Left lung (tissue), 10 donors: Measurements from ENCODE around the gene KMT5B. TPM values are rescaled to one million over a fixed set of nuclear protein-coding genes. Genes with fewer than 3 reads are reported as not detected.
A peak's percentile ranks its signal among the peaks of the same experiment; 100 is the strongest.

Source experiments
- ATAC-seq: fragments of 200-7000 bp; cut with Tn5 transposase; one replicate; pipeline ENCODE4 v1.9.1; 2020; ENCODE audit warnings: moderate library complexity
- DNase-seq, 4 donors: peaks; one replicate each; pipeline ENCODE4 v3.0.0-alpha.2; 2013 to 2020
- H3K27ac ChIP-seq, 2 donors: fragments of 200-600 bp; sonication (generic) in 1 of 2; one replicate each; pipeline versions ENCODE4 v1.5.0 to v1.8.0; 2020 to 2021
- H3K27me3 ChIP-seq, 2 donors: fragments of 200-600 bp; sonication (generic) in 1 of 2; one replicate each; pipeline versions ENCODE4 v1.5.0 to v1.8.0; 2020 to 2021
- H3K36me3 ChIP-seq, 2 donors: fragments of 200-600 bp; sonication (generic) in 1 of 2; one replicate each; pipeline versions ENCODE4 v1.5.0 to v1.8.0; 2020 to 2021
- H3K4me1 ChIP-seq, 2 donors: fragments of 200-600 bp; one replicate each; pipeline ENCODE4 v1.8.0; 2021
- H3K4me3 ChIP-seq, 2 donors: fragments of 200-600 bp; sonication (generic) in 1 of 2; one replicate each; pipeline versions ENCODE4 v1.5.0 to v1.8.0; 2020 to 2021; ENCODE audit warnings: mild to moderate bottlenecking in 1 of 2
- H3K9me3 ChIP-seq, 2 donors: fragments of 200-600 bp; sonication (generic) in 1 of 2; one replicate each; pipeline versions ENCODE4 v1.5.0 to v1.8.0; 2020 to 2021
- CTCF ChIP-seq, 2 donors: fragments of 200-600 bp; sonication (generic) in 1 of 2; IDR thresholded peaks; one replicate each; pipeline versions ENCODE4 v1.5.0 to v1.8.0; 2021; ENCODE audit warnings: antibody characterized with exemption in 2 of 2
- intact Hi-C, 2 donors: fragments of 100-400 bp; cut with DNase I; formaldehyde crosslinking; loops; one replicate each; pipeline versions ENCODE4 v1.11.2 to v1.14.2; 2022
- polyA plus RNA-seq, 6 donors: library from polyadenylated mRNA; unstranded; fragments of 120-200 nt; gene quantifications; one replicate each; pipeline ENCODE4 v1.2.1, GENCODE V29; 2013; ENCODE audit not compliant: insufficient read length in 6 of 6
- total RNA-seq, 2 donors: library from RNA; stranded (reverse); fragmentation: NEBNext Ultra II Directional; extraction: Animal tissue kit (Norgen Biotek cat#: 25700); gene quantifications; one replicate each; pipeline ENCODE4 v1.2.1, GENCODE V29; 2021
- donor health status: DM: no; HTN: yes; CAD: no.
- donor health status: DM: no; HTN: no; CAD: no.

Gene KMT5B
- total and polyA plus RNA-seq, 8 donors = 36.0 to 91.7 (median 86.4) TPM

- Histone ChIP-seq H3K4me3 (peak overlapping the region; percentile 41 to 53), H3K36me3 (no peaks in the 10 kb centered on the region), H3K9me3 (no peaks in the 10 kb centered on the region), H3K27ac (peak overlapping the region; percentile 66 to 95), H3K27me3 (no peaks in the 10 kb centered on the region), H3K4me1 (peaks cover 16 to 65% of the 10 kb centered on the region in 2 donors)
- intact Hi-C loops = no loop called here
- TF ChIP-seq CTCF (IDR thresholded peaks at IDR 0.05) = no peak
- ATAC-seq (no peak), DNase-seq (peak in 2 of 4 donors; percentile 46 to 61)
Observed at GRCh38 chr11:68118706-68119448, 94.2 kb downstream of the KMT5B start.

- DNase-seq (no peak), ATAC-seq (no peak)
- intact Hi-C loops = no loop called here
- Histone ChIP-seq H3K27ac (peak overlapping the region; percentile 66 to 95), H3K4me3 (no peak overlapping the region), H3K27me3 (no peaks in the 10 kb centered on the region), H3K9me3 (no peaks in the 10 kb centered on the region), H3K36me3 (no peaks in the 10 kb centered on the region), H3K4me1 (peaks cover 16 to 72% of the 10 kb centered on the region in 2 donors)
- TF ChIP-seq CTCF (IDR thresholded peaks at IDR 0.05) = no peak
Observed at GRCh38 chr11:68117853-68118470, 95.1 kb downstream of the KMT5B start.

DNA sequence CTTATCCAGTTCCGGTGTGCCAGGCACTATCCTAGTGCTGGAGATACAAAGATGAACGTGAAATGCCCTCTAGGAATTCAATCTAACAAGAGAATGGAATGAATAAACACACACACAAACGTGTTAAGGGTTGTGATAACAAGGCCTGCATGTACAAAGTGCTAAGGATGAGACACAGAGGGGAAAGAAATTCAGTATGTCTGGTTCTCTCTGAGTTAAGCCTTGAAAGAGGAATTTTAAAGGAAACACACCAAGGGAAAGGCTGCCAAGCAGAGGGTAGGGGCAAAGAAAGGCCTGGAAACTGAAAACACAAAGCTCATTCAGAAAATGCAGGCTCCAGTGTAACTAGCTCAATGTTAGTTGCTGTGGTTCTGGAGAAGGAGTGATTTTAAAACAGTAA, 96.1 kb downstream of the KMT5B start:
- DNase-seq = no peak
- H3K4me1 ChIP-seq = peaks cover 12 to 68% of the 10 kb centered on the region in 2 donors
- intact Hi-C loops = no loop called here

GRCh38 chr11:68116126-68116525, 97.0 kb downstream of the KMT5B start:
- TF ChIP-seq CTCF (IDR thresholded peaks at IDR 0.05) = no peak
- intact Hi-C loops = no loop called here
- H3K27me3 ChIP-seq = no peaks in the 10 kb centered on the region
- H3K9me3 ChIP-seq = no peaks in the 10 kb centered on the region
- peaks cover 9 to 63% of the 10 kb centered on the region in 2 donors for H3K4me1 ChIP-seq
- no peak for ATAC-seq
- H3K36me3 ChIP-seq = no peaks in the 10 kb centered on the region
- no peak overlapping the region for H3K27ac ChIP-seq
- no peak for DNase-seq
- H3K4me3 ChIP-seq = no peak overlapping the region

More for the DNA sequence above, 96.1 kb downstream of the KMT5B start:
- no peaks in the 10 kb centered on the region for H3K9me3 ChIP-seq
- no peaks in the 10 kb centered on the region for H3K27me3 ChIP-seq
- H3K27ac ChIP-seq = no peak overlapping the region
- no peak for ATAC-seq
- no peak for TF ChIP-seq CTCF (IDR thresholded peaks at IDR 0.05)
- no peaks in the 10 kb centered on the region for H3K36me3 ChIP-seq
- no peak overlapping the region for H3K4me3 ChIP-seq

DNA sequence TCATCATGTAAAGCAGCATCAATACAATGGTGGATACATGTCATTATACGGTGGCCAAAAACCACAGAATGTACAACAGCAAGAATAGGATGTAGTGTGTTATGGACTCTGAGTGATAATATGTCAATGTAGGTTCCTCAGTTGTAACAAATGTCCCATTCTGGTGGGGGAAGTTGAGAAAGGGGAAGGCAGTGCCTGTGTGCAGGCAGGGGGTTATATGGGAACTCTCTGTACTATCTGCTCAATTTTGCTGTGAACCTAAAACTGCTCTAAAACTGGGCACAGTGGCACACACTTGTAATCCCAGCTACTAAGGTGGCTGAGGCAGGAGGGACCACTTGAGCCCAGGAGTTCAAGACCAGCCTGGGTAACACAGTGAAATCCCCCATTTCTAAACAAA, 97.8 kb downstream of the KMT5B start:
- Histone ChIP-seq H3K27ac (peak overlapping the region in 1 of 2 donors; percentile 34), H3K4me1 (peaks cover 9 to 61% of the 10 kb centered on the region in 2 donors), H3K36me3 (no peaks in the 10 kb centered on the region), H3K27me3 (no peaks in the 10 kb centered on the region), H3K9me3 (no peaks in the 10 kb centered on the region), H3K4me3 (no peak overlapping the region)
- TF ChIP-seq CTCF (IDR thresholded peaks at IDR 0.05) = no peak
- DNase-seq (no peak), ATAC-seq (peak; percentile 25)
- intact Hi-C loops = no loop called here
